ENCODE measurements around the gene CASTOR1.

Gene CASTOR1

GRCh38 chr22:30328466-30329049 is 39.3 kb upstream of the CASTOR1 start:
- Histone ChIP-seq H3K79me2 (ENCODE audit: control insufficient read depth, low read length) (peaks cover 7% of the 10 kb centered on the region), H3K4me2 (ENCODE audit: low read length) (no peak overlapping the region), H3K4me3 (ENCODE audit: low read length) (no peak overlapping the region), H3K36me3 (ENCODE audit: control insufficient read depth, low read length) (peaks cover 29% of the 10 kb centered on the region), H3K9me3 (ENCODE audit: control insufficient read depth, insufficient read depth, low read length) (no peaks in the 10 kb centered on the region), H3K4me1 (ENCODE audit: control insufficient read depth, low read length) (peaks cover 25% of the 10 kb centered on the region), H4K20me1 (ENCODE audit: control insufficient read depth, insufficient read depth, low read depth, low read length) (no peaks in the 10 kb centered on the region), H3K27me3 (ENCODE audit: control insufficient read depth, low read length) (no peaks in the 10 kb centered on the region), H3K27ac (ENCODE audit: low read depth, low read length) (no peak overlapping the region), H3K9me2 (replicated peaks; ENCODE audit: control insufficient read depth, low read length) (no peaks in the 10 kb centered on the region), H3F3A (ENCODE audit: control insufficient read depth, insufficient read depth) (peaks cover 7% of the 10 kb centered on the region; the same call in 1 of the 2 replicates)
- TF ChIP-seq CTCF (IDR thresholded peaks at IDR 0.05; ENCODE audit: low read depth, low read length, poor library complexity, severe bottlenecking) (no peak), EZH2phosphoT487 (IDR thresholded peaks at IDR 0.05; ENCODE audit: borderline replicate concordance, low read length) (no peak)

- H3F3A ChIP-seq (ENCODE audit: control insufficient read depth, insufficient read depth): peaks cover 7% of the 10 kb centered on the region; the same call in 1 of the 2 replicates
- H4K20me1 ChIP-seq (ENCODE audit: control insufficient read depth, insufficient read depth, low read depth, low read length): no peaks in the 10 kb centered on the region
- no peaks in the 10 kb centered on the region for H3K9me2 ChIP-seq (replicated peaks; ENCODE audit: control insufficient read depth, low read length)
- H3K36me3 ChIP-seq (ENCODE audit: control insufficient read depth, low read length): peaks cover 22% of the 10 kb centered on the region
- H3K4me3 ChIP-seq (ENCODE audit: low read length): peak overlapping the region; percentile 97
- no peak overlapping the region for H3K27ac ChIP-seq (ENCODE audit: low read depth, low read length)
- H3K79me2 ChIP-seq (ENCODE audit: control insufficient read depth, low read length): peaks cover 7% of the 10 kb centered on the region
- H3K27me3 ChIP-seq (ENCODE audit: control insufficient read depth, low read length): no peaks in the 10 kb centered on the region
- TF ChIP-seq CTCF (IDR thresholded peaks at IDR 0.05; ENCODE audit: low read depth, low read length, poor library complexity, severe bottlenecking) (no peak), EZH2phosphoT487 (IDR thresholded peaks at IDR 0.05; ENCODE audit: borderline replicate concordance, low read length) (no peak)
- H3K4me1 ChIP-seq (ENCODE audit: control insufficient read depth, low read length): peaks cover 25% of the 10 kb centered on the region
- no peaks in the 10 kb centered on the region for H3K9me3 ChIP-seq (ENCODE audit: control insufficient read depth, insufficient read depth, low read length)
- H3K4me2 ChIP-seq (ENCODE audit: low read length): peak overlapping the region; percentile 99
Measured at GRCh38 chr22:30327864-30328345, 38.6 kb upstream of the CASTOR1 start.

DNA sequence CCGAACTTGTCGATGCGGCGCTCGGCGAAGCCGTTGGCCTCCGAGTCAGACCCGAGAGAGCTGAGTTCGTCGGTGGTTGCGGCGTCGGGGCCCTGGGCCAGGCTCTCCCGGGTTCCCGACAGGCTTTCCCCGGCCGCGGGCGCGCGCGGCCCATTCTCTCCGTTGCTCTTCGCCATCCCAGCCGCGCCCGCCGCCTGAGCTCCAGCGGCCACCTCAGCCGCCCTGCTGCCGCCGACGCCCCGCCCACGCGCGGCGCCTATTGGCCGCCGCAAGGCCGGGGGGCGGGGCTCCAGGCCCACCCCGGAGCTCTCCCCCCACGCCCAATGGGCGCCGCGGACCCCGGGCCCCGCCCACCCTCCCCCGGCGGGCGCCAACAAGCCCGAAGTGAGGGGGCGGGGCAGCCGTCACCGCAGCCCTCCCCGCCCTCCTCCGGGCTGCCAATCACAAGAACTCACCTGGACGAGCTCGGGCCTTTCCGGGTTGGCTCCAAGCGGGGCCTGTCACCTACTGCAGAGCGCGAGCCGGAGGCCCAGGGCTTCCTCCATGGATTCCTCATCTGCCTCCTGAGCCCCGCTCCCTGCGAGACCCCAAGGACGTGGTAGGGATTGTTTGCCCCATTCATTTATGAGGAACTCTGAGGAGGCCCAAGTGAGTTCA is 37.5 kb upstream of the CASTOR1 start, which contains the start of gene TBC1D10A:
TSS of gene TBC1D10A (minus strand) at position 236 of the 657 bp plus-strand sequence. CDS start at position 176, 60 bp downstream.
- Histone ChIP-seq H3K4me3 (ENCODE audit: low read length) (peak within 1 kb of the TSS; percentile 97), H3K36me3 (ENCODE audit: control insufficient read depth, low read length) (peaks cover 14% of the 10 kb centered on the region; the same call in 1 of the 2 replicates), H3K9me2 (replicated peaks; ENCODE audit: control insufficient read depth, low read length) (no peaks in the 10 kb centered on the region), H3K79me2 (ENCODE audit: control insufficient read depth, low read length) (peaks cover 7% of the 10 kb centered on the region), H3K27me3 (ENCODE audit: control insufficient read depth, low read length) (no peaks in the 10 kb centered on the region), H3K9me3 (ENCODE audit: control insufficient read depth, insufficient read depth, low read length) (no peaks in the 10 kb centered on the region), H3K4me2 (ENCODE audit: low read length) (peak within 1 kb of the TSS; percentile 99), H4K20me1 (ENCODE audit: control insufficient read depth, insufficient read depth, low read depth, low read length) (no peaks in the 10 kb centered on the region), H3K4me1 (ENCODE audit: control insufficient read depth, low read length) (peaks cover 25% of the 10 kb centered on the region), H3F3A (ENCODE audit: control insufficient read depth, insufficient read depth) (peaks cover 7% of the 10 kb centered on the region; the same call in 1 of the 2 replicates), H3K27ac (ENCODE audit: low read depth, low read length) (peak within 1 kb of the TSS; percentile 46)
- TF ChIP-seq CTCF (IDR thresholded peaks at IDR 0.05; ENCODE audit: low read depth, low read length, poor library complexity, severe bottlenecking) (no peak), EZH2phosphoT487 (IDR thresholded peaks at IDR 0.05; ENCODE audit: borderline replicate concordance, low read length) (no peak)
